ENCODE measurements around the gene ACOXL. TPM values are rescaled to one million over a fixed set of nuclear protein-coding genes. Genes with fewer than 3 reads are reported as not detected.

ACOXL gene
- total RNA-seq, 5 donors from 2014 or later (not counting 1 experiment from before 2014, with no cell fraction given) = 0.10 TPM; not detected in 4

DNA sequence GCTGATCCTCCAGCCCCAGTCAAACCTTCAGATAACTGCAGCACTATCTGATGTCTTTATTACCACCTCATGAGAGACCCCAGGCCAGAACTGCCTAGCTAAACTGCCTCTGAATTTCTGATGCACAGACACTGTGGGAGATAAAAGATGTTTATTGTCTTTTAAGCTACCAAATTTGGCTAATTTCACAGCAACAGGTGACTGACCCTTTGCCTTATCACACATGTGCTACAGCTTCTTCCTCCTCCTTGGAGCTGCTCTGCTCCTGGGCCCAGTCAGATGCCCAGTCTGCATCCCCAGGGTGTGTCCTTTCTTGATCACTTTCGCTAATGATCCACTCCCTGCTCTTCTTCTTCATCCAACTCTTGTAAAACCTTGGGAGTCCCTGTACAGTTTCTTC, 19.6 kb upstream of the ACOXL start:
- DNase-seq (no peak), ATAC-seq (replicated peaks in 1 of 4) (no peak)
- no peaks in the 10 kb centered on the region for H3K4me1 ChIP-seq (ENCODE audit: control insufficient read depth in 1 of 2, extremely low read depth in 1 of 2, insufficient read depth in 2 of 2, low read length in 2 of 2)
- peaks cover 0 to 16% of the 10 kb centered on the region in 2 experiments for H3K27me3 ChIP-seq (replicated peaks in 1 of 2; ENCODE audit: control insufficient read depth in 2 of 2, extremely low read depth in 1 of 2, insufficient read depth in 2 of 2, low read length in 1 of 2)
- Mint-ChIP-seq H3K27ac (no peak overlapping the region), H3K4me1 (no peaks in the 10 kb centered on the region), H3K36me3 (no peaks in the 10 kb centered on the region), H3K27me3 (peaks cover 33 to 40% of the 10 kb centered on the region in 2 donors), H3K9me3 (no peaks in the 10 kb centered on the region), H3K4me3 (no peak overlapping the region)
- no peak overlapping the region for H3K27ac ChIP-seq (ENCODE audit: low read length)
- H3K9me3 ChIP-seq = no peaks in the 10 kb centered on the region
- ChIA-PET CTCF (no interaction called here), POLR2A (no interaction called here)
- 80% methylated on average over 1 of the region's 1 CpG for WGBS (ENCODE audit: insufficient coverage)
- no peak overlapping the region for H3K4me3 ChIP-seq (ENCODE audit: control insufficient read depth in 1 of 2, extremely low read depth in 1 of 2, low read length in 1 of 2)
- no peaks in the 10 kb centered on the region for H3K36me3 ChIP-seq (ENCODE audit: control insufficient read depth in 2 of 2, extremely low read depth in 1 of 2, insufficient read depth in 1 of 2, low read length in 1 of 2)

DNA sequence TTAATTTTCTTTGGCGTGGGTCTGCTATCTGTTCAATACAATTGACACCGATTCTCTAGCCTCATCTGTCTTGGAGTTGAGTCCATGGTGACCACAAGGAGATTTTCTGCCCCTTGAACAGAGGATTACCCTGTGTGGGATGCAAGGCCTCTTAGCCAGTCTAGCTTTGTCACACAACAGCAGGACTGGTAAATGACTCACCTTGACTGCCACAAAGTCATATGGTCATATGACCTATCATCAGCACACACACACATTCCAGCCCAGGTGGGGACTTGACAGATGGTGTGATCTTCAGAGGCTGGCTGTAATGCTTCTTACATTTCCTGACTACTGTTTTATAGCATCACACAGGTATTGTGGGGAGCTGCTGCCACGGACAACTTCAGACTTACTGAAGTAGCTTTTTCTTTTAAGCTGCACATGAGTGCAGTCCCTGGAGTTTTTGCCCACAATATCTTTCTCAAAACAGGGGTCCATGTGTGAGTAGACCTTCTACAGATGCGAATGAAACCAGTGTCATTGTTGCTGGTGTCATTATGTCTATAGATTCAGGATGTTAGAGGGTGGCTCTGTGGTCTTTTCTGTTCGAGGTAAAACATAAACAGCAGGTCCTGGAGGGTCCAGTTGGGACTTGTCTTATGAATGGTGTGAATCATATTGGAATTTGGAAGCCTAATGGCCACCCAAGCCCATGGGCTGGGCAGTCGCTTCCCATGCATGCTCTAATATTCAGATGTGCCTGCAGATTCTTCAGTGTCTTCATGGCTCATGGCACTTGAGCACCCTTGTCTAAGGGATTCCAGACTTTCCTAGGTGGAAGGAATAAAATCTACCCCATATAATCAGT, 18.6 kb upstream of the ACOXL start:
- 80% methylated on average over 4 of the region's 6 CpGs for WGBS (ENCODE audit: insufficient coverage)
- POLR2A ChIA-PET = no interaction called here

GRCh38 chr2:110714452-110715224, 17.7 kb upstream of the ACOXL start:
- Mint-ChIP-seq H3K27me3 (peaks cover 31 to 40% of the 10 kb centered on the region in 2 donors), H3K4me1 (no peaks in the 10 kb centered on the region), H3K36me3 (no peaks in the 10 kb centered on the region), H3K4me3 (no peak overlapping the region), H3K27ac (no peak overlapping the region), H3K9me3 (no peaks in the 10 kb centered on the region)
- ATAC-seq (replicated peaks in 1 of 4) = no peak
- Histone ChIP-seq H3K27me3 (replicated peaks in 1 of 2; ENCODE audit: control insufficient read depth in 2 of 2, extremely low read depth in 1 of 2, insufficient read depth in 2 of 2, low read length in 1 of 2) (peaks cover 0 to 16% of the 10 kb centered on the region in 2 experiments), H3K4me3 (ENCODE audit: control insufficient read depth in 1 of 2, extremely low read depth in 1 of 2, low read length in 1 of 2) (no peak overlapping the region), H3K27ac (ENCODE audit: low read length) (no peak overlapping the region), H3K36me3 (ENCODE audit: control insufficient read depth in 2 of 2, extremely low read depth in 1 of 2, insufficient read depth in 1 of 2, low read length in 1 of 2) (no peaks in the 10 kb centered on the region), H3K4me1 (ENCODE audit: control insufficient read depth in 1 of 2, extremely low read depth in 1 of 2, insufficient read depth in 2 of 2, low read length in 2 of 2) (no peaks in the 10 kb centered on the region), H3K9me3 (no peaks in the 10 kb centered on the region)
- WGBS (ENCODE audit: insufficient coverage) = 70% methylated on average over 5 of the region's 6 CpGs
- CTCF ChIA-PET = no interaction called here
- DNase-seq = no peak
- POLR2A ChIA-PET = no interaction called here

More for the DNA sequence above, 18.6 kb upstream of the ACOXL start:
- H3K4me3 Mint-ChIP-seq = no peak overlapping the region
- H3K27me3 Mint-ChIP-seq = peaks cover 31 to 41% of the 10 kb centered on the region in 2 donors
- no peaks in the 10 kb centered on the region for H3K9me3 Mint-ChIP-seq
- no peaks in the 10 kb centered on the region for H3K36me3 ChIP-seq (ENCODE audit: control insufficient read depth in 2 of 2, extremely low read depth in 1 of 2, insufficient read depth in 1 of 2, low read length in 1 of 2)
- H3K27ac Mint-ChIP-seq = no peak overlapping the region
- no peak overlapping the region for H3K27ac ChIP-seq (ENCODE audit: low read length)
- H3K36me3 Mint-ChIP-seq = no peaks in the 10 kb centered on the region
- H3K9me3 ChIP-seq = no peaks in the 10 kb centered on the region
- no peak overlapping the region for H3K4me3 ChIP-seq (ENCODE audit: control insufficient read depth in 1 of 2, extremely low read depth in 1 of 2, low read length in 1 of 2)
- CTCF ChIA-PET = no interaction called here
- no peak for DNase-seq
- H3K4me1 ChIP-seq (ENCODE audit: control insufficient read depth in 1 of 2, extremely low read depth in 1 of 2, insufficient read depth in 2 of 2, low read length in 2 of 2) = no peaks in the 10 kb centered on the region
- no peaks in the 10 kb centered on the region for H3K4me1 Mint-ChIP-seq
- ATAC-seq (replicated peaks in 1 of 4) = no peak
- peaks cover 0 to 16% of the 10 kb centered on the region in 2 experiments for H3K27me3 ChIP-seq (replicated peaks in 1 of 2; ENCODE audit: control insufficient read depth in 2 of 2, extremely low read depth in 1 of 2, insufficient read depth in 2 of 2, low read length in 1 of 2)

DNA sequence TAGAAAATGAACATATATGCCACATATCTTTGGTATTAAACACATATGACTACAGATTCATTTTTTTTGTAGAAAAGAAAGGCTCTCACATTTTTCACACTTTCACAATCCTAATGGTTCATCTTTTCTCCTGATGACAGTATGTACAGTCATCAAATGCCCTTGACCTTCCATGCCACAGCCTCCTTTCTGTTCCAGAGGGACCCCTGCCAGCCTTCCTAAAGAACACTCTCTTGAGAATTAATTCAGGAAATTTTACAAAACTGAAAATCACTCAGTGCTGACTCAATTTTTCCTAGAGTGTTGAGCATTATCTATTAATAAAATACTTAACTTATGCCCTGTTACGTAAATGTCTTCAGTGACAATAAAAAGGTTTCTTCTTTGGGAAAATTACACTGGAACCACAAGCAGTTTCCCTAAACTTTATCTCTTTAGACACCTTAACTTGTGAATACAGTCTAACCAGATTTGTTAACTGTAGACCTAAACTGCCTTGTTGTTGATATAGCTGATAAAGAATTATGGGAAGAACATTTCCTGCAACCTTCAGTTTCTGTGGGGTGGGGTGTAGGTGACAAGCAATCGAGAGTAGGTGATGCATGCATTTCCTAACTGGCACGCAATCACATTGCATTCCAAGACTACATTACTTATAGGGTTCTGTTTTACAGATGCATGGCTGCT, 15.3 kb upstream of the ACOXL start:
- Histone ChIP-seq H3K27me3 (replicated peaks in 1 of 2; ENCODE audit: control insufficient read depth in 2 of 2, extremely low read depth in 1 of 2, insufficient read depth in 2 of 2, low read length in 1 of 2) (peaks cover 0 to 12% of the 10 kb centered on the region in 2 experiments), H3K36me3 (ENCODE audit: control insufficient read depth in 2 of 2, extremely low read depth in 1 of 2, insufficient read depth in 1 of 2, low read length in 1 of 2) (no peaks in the 10 kb centered on the region), H3K9me3 (no peaks in the 10 kb centered on the region), H3K27ac (ENCODE audit: low read length) (no peak overlapping the region), H3K4me3 (ENCODE audit: control insufficient read depth in 1 of 2, extremely low read depth in 1 of 2, low read length in 1 of 2) (no peak overlapping the region), H3K4me1 (ENCODE audit: control insufficient read depth in 1 of 2, extremely low read depth in 1 of 2, insufficient read depth in 2 of 2, low read length in 2 of 2) (no peaks in the 10 kb centered on the region)
- no peak for DNase-seq
- ChIA-PET POLR2A (no interaction called here), CTCF (no interaction called here)
- H3K27ac Mint-ChIP-seq = no peak overlapping the region
- H3K9me3 Mint-ChIP-seq = no peaks in the 10 kb centered on the region
- WGBS (ENCODE audit: insufficient coverage) = no CpG with 5 or more reads among the region's 3 CpGs
- H3K4me1 Mint-ChIP-seq = no peaks in the 10 kb centered on the region
- ATAC-seq (replicated peaks in 1 of 4) = no peak
- H3K4me3 Mint-ChIP-seq = no peak overlapping the region
- H3K27me3 Mint-ChIP-seq = peaks cover 27 to 30% of the 10 kb centered on the region in 2 donors
- H3K36me3 Mint-ChIP-seq = no peaks in the 10 kb centered on the region

GRCh38 chr2:110717734-110718133, 14.6 kb upstream of the ACOXL start:
- H3K36me3 ChIP-seq (ENCODE audit: control insufficient read depth in 2 of 2, extremely low read depth in 1 of 2, insufficient read depth in 1 of 2, low read length in 1 of 2) = no peaks in the 10 kb centered on the region
- Mint-ChIP-seq H3K4me1 (no peaks in the 10 kb centered on the region), H3K27ac (no peak overlapping the region), H3K4me3 (no peak overlapping the region), H3K9me3 (no peaks in the 10 kb centered on the region), H3K27me3 (peaks cover 23 to 26% of the 10 kb centered on the region in 2 donors), H3K36me3 (no peaks in the 10 kb centered on the region)
- ChIA-PET CTCF (interaction anchor here in 1 of 2 donors (0.7 to 1.0 kb wide), 2 partner anchors 10 to 29 kb away, joined by 3 to 5 read pairs; no protein-coding TSS in a partner anchor), POLR2A (no interaction called here)
- H3K4me1 ChIP-seq (ENCODE audit: control insufficient read depth in 1 of 2, extremely low read depth in 1 of 2, insufficient read depth in 2 of 2, low read length in 2 of 2) = no peaks in the 10 kb centered on the region
- H3K27ac ChIP-seq (ENCODE audit: low read length) = no peak overlapping the region
- WGBS (ENCODE audit: insufficient coverage) = 80% methylated on average over 1 of the region's 4 CpGs
- H3K9me3 ChIP-seq = no peaks in the 10 kb centered on the region
- DNase-seq (no peak), ATAC-seq (replicated peaks in 1 of 4) (no peak)
- H3K27me3 ChIP-seq (replicated peaks in 1 of 2; ENCODE audit: control insufficient read depth in 2 of 2, extremely low read depth in 1 of 2, insufficient read depth in 2 of 2, low read length in 1 of 2) = peaks cover 0 to 10% of the 10 kb centered on the region in 2 experiments
- no peak overlapping the region for H3K4me3 ChIP-seq (ENCODE audit: control insufficient read depth in 1 of 2, extremely low read depth in 1 of 2, low read length in 1 of 2)

DNA sequence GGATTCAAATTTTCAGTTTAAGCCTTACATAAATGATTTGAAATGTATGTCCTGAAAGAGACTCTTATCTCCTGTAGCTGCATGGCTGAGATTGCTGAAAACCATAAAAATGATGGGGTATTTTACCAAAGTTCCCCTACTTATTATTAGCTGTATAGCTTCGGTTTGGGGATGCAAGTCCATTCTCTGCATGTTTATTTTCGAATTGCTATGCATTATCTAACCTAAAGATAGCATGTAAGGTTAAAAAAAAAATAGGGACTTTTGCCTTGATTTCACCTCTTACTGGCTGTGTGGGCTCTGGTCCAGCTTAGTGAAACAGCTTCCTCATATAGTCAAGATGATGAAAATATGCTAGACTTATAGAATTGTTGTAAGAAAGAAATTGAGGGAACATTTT, 14.0 kb upstream of the ACOXL start:
- Mint-ChIP-seq H3K27ac (no peak overlapping the region), H3K9me3 (no peaks in the 10 kb centered on the region), H3K27me3 (peaks cover 20 to 23% of the 10 kb centered on the region in 2 donors), H3K4me1 (no peaks in the 10 kb centered on the region), H3K4me3 (no peak overlapping the region), H3K36me3 (no peaks in the 10 kb centered on the region)
- WGBS (ENCODE audit: insufficient coverage) = no CpG with 5 or more reads among the region's 2 CpGs
- DNase-seq (no peak), ATAC-seq (replicated peaks in 1 of 4) (no peak)
- Histone ChIP-seq H3K27ac (ENCODE audit: low read length) (no peak overlapping the region), H3K4me3 (ENCODE audit: control insufficient read depth in 1 of 2, extremely low read depth in 1 of 2, low read length in 1 of 2) (no peak overlapping the region), H3K4me1 (ENCODE audit: control insufficient read depth in 1 of 2, extremely low read depth in 1 of 2, insufficient read depth in 2 of 2, low read length in 2 of 2) (no peaks in the 10 kb centered on the region), H3K36me3 (ENCODE audit: control insufficient read depth in 2 of 2, extremely low read depth in 1 of 2, insufficient read depth in 1 of 2, low read length in 1 of 2) (no peaks in the 10 kb centered on the region), H3K9me3 (no peaks in the 10 kb centered on the region), H3K27me3 (replicated peaks in 1 of 2; ENCODE audit: control insufficient read depth in 2 of 2, extremely low read depth in 1 of 2, insufficient read depth in 2 of 2, low read length in 1 of 2) (peaks cover 0 to 10% of the 10 kb centered on the region in 2 experiments)
- ChIA-PET CTCF (interaction anchor here in 1 of 2 donors (0.7 to 1.0 kb wide), 2 partner anchors 9 to 29 kb away, joined by 3 to 5 read pairs; no protein-coding TSS in a partner anchor), POLR2A (no interaction called here)
